Esophagus muscularis mucosa (tissue), 4 donors: ENCODE results near the gene ADCY4.

Experiments used
- CTCF ChIP-seq, 3 experiments: fragments of 200-600 bp in 2 of 3; fragments of 450-650 bp in 1 of 3; sonication (generic) in 2 of 3; IDR thresholded peaks; one replicate each; pipeline ENCODE4 v1.5.1; 2017 to 2019; ENCODE audit warnings: antibody characterized with exemption in 3 of 3, mild to moderate bottlenecking in 2 of 3, moderate library complexity in 1 of 3
- EP300 ChIP-seq: sonication (generic); formaldehyde crosslinking; IDR thresholded peaks from one replicate; pipeline ENCODE4 v1.6.1; 2017; ENCODE audit warnings: antibody characterized with exemption
- POLR2A ChIP-seq: fragments of 450-650 bp; IDR thresholded peaks from one replicate; pipeline ENCODE4 v1.6.1; 2017; ENCODE audit warnings: antibody characterized with exemption, moderate library complexity, mild to moderate bottlenecking, low read depth
- POLR2AphosphoS5 ChIP-seq, 2 donors: sonication (generic); formaldehyde crosslinking; IDR thresholded peaks; one replicate each; pipeline ENCODE4 v1.6.1; 2017; ENCODE audit warnings: antibody characterized with exemption in 2 of 2

GRCh38 chr14:24322672-24323071, 12.2 kb downstream of the ADCY4 start:
- TF ChIP-seq CTCF (IDR thresholded peaks at IDR 0.05) = no peak
- no peak for TF ChIP-seq POLR2A
- TF ChIP-seq EP300 = no peak
- TF ChIP-seq POLR2AphosphoS5 (IDR thresholded peaks at IDR 0.05) = no peak
